ENCODE data around the gene CPSF4L. TPM values are rescaled to one million over a fixed set of nuclear protein-coding genes. Genes with fewer than 3 reads are reported as not detected.

Gene CPSF4L
- total RNA-seq, 4 donors from 2014 or later, result not detected

- 51% methylated on average over 12 of the region's 12 CpGs for WGBS
- Histone ChIP-seq H3K9me3 (no peaks in the 10 kb centered on the region), H3K4me1 (peaks cover 85% of the 10 kb centered on the region), H3K36me3 (no peaks in the 10 kb centered on the region), H3K27ac (peak overlapping the region; percentile 89), H3K27me3 (no peaks in the 10 kb centered on the region), H3K4me3 (peak overlapping the region; percentile 19)
- no peak for DNase-seq (ENCODE audit: low spot score in 2 of 2)
- TF ChIP-seq POLR2AphosphoS5 (IDR thresholded peaks at IDR 0.05) (no peak), EP300 (IDR thresholded peaks at IDR 0.05) (no peak), POLR2A (IDR thresholded peaks at IDR 0.05) (no peak), CTCF (IDR thresholded peaks at IDR 0.05) (no peak)
Observed at GRCh38 chr17:73292031-73292531, 30.4 kb upstream of the CPSF4L start.

- Histone ChIP-seq H3K27ac (peak overlapping the region; percentile 89), H3K4me3 (peak overlapping the region; percentile 19), H3K9me3 (no peaks in the 10 kb centered on the region), H3K4me1 (peaks cover 90% of the 10 kb centered on the region), H3K36me3 (peaks cover under 1% of the 10 kb centered on the region), H3K27me3 (no peaks in the 10 kb centered on the region)
- 43% methylated on average over 7 of the region's 8 CpGs for WGBS
- peak in 1 of 2 donors; percentile 86 for DNase-seq (ENCODE audit: low spot score in 2 of 2)
- TF ChIP-seq EP300 (IDR thresholded peaks at IDR 0.05), result no peak
- TF ChIP-seq POLR2AphosphoS5 (IDR thresholded peaks at IDR 0.05), result peak in 1 of 3 donors; percentile 31
Observed at GRCh38 chr17:73291260-73291801, 29.7 kb upstream of the CPSF4L start.

DNA sequence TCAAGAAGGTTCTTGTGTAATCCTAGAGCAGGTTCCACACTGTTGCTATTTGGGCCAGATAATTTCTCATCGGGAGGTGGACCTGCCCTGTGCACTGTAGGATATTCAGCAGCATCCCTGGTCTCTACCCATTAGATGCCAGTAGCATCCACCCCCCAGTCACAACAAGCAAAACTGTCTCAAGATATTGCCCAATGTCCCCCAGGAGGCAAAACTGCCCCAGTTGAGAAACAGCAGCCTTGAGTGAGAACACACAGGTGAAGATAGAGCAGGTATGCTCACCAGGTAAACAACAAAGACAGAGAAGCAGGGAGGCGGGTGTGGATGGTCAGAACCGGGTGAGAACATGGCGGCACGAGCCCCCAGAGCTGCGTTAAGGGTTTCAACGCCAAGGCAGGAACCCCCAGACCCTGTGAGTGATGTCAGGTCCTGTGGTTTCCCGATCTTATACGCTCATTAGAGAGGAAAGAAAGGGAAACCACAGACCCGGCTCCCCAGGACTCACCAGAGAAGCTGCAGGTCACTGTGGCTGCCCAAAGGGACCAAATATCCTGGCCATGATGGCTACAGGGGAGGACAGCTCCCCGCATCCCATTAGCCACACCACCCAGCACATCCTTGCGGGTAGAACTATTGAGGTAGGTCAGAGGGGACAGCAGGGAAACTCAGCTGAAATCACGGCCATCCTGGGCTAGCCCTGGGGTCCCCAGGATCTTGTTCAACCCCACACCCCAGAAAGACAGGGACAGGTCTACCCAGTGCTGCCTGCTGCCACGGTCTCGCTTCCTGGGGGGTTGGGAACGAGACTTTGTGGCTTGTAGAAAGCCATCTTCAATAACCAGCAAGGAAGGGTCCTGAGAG lies 28.9 kb upstream of the CPSF4L start:
- DNase-seq (ENCODE audit: low spot score in 2 of 2), result no peak
- H3K9me3 ChIP-seq, result no peaks in the 10 kb centered on the region
- peaks cover 7% of the 10 kb centered on the region for H3K36me3 ChIP-seq
- no peaks in the 10 kb centered on the region for H3K27me3 ChIP-seq
- WGBS, result 73% methylated on average over 13 of the region's 16 CpGs
- TF ChIP-seq POLR2AphosphoS5 (IDR thresholded peaks at IDR 0.05), result no peak
- no peak for TF ChIP-seq POLR2A (IDR thresholded peaks at IDR 0.05)
- TF ChIP-seq EP300 (IDR thresholded peaks at IDR 0.05), result no peak
- TF ChIP-seq CTCF (IDR thresholded peaks at IDR 0.05), result no peak
- H3K27ac ChIP-seq, result peak overlapping the region; percentile 89
- peaks cover 97% of the 10 kb centered on the region for H3K4me1 ChIP-seq
- no peak overlapping the region for H3K4me3 ChIP-seq

DNA sequence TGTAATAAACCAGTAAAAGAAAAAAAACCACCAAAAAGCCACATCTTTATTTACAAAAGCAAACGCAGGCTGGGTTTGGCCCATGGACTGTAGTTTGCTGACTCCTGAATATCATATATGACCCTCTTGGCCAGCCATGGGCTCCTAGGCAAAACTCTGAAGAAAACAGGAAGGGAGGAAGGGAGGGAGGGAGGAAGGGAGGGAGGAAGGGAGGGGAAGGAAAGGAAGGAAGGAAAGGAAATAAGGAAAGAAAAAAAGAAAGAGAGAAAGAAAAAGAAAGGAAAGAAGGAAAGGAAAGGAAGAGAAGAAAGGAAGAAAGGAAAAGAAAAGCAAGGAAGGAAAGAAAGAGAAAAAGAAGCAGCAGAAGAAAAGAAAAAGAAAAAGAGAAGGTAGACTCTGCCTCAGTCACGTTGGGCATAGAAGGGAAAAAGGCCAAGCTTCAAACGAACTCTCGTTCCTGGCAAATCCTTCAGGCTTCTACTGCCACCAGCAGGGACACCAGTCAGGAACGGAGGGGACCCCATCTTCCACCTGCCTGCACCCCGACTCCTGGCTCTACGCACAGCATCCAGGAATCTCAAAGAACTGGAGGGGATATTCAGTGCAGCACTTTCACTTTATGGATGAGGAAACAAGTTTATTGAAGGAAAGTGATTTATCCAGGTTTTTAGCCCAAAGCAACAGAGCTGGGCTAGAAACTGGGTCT lies 28.0 kb upstream of the CPSF4L start:
- Histone ChIP-seq H3K4me3 (no peak overlapping the region), H3K9me3 (no peaks in the 10 kb centered on the region), H3K27ac (peak overlapping the region; percentile 89), H3K36me3 (peaks cover 17% of the 10 kb centered on the region), H3K4me1 (peaks cover 100% of the 10 kb centered on the region), H3K27me3 (no peaks in the 10 kb centered on the region)
- no peak for TF ChIP-seq CTCF (IDR thresholded peaks at IDR 0.05)
- TF ChIP-seq POLR2AphosphoS5 (IDR thresholded peaks at IDR 0.05), result no peak
- TF ChIP-seq POLR2A (IDR thresholded peaks at IDR 0.05), result no peak
- no peak for TF ChIP-seq EP300 (IDR thresholded peaks at IDR 0.05)
- WGBS, result 36% methylated on average over 7 of the region's 7 CpGs
- no peak for DNase-seq (ENCODE audit: low spot score in 2 of 2)

- DNase-seq (ENCODE audit: low spot score in 2 of 2), result no peak
- peak overlapping the region; percentile 89 for H3K27ac ChIP-seq
- TF ChIP-seq POLR2A (IDR thresholded peaks at IDR 0.05) (no peak), CTCF (IDR thresholded peaks at IDR 0.05) (no peak), POLR2AphosphoS5 (IDR thresholded peaks at IDR 0.05) (no peak)
Observed at GRCh38 chr17:73288534-73289302, 27.0 kb upstream of the CPSF4L start.

More at GRCh38 chr17:73288534-73289302, 27.0 kb upstream of the CPSF4L start:
- WGBS, result 64% methylated on average over 19 of the region's 19 CpGs
- no peaks in the 10 kb centered on the region for H3K9me3 ChIP-seq
- H3K27me3 ChIP-seq, result no peaks in the 10 kb centered on the region
- peaks cover 98% of the 10 kb centered on the region for H3K4me1 ChIP-seq
- no peak overlapping the region for H3K4me3 ChIP-seq
- peaks cover 25% of the 10 kb centered on the region for H3K36me3 ChIP-seq
